Measurements from ENCODE around the gene RGMA.
A peak's percentile ranks its signal among the peaks of the same experiment; 100 is the strongest.
"Not testable (repeated sequence)": the region's sequence is repeated elsewhere in the genome, so short reads cannot be mapped to it uniquely, and the experiment has no call there.

The RGMA gene

DNA sequence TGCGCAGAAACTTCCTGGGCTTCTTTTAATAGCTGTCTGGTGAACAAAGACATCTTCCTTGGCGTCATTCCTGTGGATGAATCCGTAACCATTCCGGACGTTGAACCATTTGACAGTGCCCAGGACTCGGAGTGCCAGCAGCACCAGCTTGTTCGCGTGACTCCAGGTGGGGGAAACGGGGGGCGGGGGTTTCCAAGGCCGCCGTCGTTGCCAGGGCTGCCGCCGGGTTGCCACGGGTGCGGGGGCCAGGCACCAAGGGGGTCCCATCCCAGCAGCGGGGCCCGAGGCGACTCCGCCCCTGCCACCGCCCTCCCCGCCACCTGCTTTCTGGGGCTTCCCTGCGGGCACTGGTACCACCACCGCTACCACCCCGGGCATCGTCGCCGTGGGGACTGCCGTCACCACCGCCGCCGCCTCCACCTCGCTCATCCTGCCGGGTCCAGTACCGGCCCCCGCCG is 22.8 kb downstream of the RGMA start:
- no peak for DNase-seq

DNA sequence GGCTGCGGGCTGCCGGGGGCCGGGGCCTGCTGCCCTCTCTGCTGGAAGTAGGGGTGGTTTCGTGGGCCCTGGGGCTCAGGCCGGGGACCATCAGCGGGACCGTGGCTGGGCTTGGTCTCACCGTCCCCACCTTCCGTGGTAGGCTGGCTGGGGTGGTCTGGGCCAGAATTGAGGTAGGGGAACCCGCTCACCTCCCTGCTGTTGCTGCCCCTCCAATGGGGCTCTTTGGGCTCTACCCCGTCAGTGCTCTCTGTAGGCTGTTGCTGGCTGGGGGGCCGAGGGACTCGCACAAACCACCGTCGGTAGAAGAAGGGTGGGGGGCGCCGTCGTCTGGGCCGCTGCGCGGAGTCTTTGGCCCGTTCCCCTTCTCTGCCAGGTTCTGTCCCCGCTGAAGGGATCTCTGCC is 23.4 kb downstream of the RGMA start:
- DNase-seq: no peak

DNA sequence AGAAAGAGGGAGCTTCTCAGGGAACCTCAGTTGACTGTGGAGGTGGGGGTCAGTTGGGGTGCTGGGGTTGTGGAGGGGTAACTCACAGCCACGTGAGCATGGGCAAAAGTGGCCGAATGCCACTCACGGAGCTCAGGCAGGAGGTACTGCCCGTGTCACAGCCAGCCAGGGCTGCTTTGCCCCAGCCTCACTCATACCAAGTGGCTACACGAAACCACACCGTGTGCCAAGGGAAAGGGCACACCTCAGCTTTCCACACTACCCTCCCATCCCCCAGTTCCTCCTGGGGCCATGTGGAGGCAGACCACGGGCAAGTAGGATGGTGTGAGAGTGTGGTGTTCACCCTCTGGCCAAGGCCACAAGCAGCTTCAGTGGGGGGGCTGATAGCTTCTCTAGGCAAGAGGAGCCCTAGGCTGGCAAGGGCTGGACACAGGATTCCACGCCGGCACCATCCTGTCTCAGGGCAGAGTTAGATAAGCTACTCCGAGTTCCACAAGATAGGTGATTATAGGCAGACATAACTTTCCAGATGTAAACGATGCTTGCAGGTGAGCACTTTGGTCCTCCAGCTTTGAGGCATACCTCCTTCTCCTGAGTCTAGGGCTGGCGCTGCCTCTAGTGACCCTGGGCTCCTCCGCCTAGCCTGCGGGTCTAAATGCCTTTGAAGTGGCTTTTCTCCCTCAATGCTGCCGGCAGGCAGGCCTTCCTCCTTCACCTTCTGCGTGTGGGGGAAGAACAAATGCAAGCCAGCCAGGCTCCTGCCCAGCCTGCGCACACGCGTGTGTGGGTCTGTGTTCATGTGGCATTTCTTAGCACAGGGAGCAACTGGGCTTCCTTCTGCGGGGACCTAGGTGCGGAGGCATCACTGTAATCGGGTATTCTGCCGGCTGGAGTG is 25.0 kb downstream of the RGMA start:
- peak in 1 of 2 experiments; percentile 25 for DNase-seq

DNA sequence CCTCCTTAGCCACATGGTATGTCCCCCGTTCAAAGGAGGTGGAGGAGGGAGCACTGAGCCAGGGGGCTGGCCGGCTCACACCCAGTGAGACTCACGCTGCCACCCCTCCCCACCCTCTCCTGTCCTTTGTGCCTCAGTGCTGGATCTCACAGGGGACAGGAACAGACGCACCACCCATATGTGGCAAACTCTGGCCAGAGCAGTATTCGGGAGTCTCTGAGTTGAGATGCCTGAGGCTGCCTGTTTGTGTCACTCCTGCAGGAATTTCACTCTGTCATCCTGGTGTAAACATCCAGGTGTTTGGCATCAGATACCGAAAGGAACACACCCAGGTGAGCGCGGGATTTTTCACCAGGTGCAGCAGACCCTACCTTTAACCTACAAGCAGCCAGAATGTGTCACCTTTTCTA is 25.7 kb downstream of the RGMA start:
- peak in 1 of 2 experiments; percentile 16 for DNase-seq

DNA sequence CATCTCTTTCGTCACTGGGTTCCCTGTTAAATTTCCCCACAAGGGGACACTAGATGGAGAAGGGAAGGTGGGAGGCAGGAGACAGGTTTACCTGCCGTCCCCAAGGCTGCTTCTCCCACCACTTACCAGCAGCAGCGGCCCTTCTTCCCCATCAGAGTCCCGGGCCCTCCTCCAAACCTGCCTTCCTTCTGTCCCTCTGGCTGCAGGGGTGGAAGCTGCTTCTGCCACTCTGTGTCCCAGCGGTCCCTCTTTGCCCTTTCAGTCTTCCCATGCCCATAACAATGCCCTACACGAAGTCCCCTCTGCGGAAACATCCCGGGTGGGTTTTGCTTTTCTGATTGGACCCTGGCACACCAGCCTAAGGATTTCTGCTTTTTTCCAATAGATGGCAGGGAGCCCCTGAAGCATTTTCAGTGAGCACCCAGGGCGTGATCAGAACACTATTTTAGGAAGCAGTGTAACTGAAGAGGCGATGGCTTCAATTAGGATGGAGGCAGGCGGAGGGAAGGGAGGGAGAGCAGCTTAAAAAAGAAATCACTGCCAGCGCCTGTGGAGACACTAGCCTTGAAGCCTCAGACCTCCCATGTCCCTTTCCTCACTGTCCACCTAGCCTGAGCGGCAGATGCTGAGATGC is 26.3 kb downstream of the RGMA start:
- DNase-seq: not testable (repeated sequence)

DNA sequence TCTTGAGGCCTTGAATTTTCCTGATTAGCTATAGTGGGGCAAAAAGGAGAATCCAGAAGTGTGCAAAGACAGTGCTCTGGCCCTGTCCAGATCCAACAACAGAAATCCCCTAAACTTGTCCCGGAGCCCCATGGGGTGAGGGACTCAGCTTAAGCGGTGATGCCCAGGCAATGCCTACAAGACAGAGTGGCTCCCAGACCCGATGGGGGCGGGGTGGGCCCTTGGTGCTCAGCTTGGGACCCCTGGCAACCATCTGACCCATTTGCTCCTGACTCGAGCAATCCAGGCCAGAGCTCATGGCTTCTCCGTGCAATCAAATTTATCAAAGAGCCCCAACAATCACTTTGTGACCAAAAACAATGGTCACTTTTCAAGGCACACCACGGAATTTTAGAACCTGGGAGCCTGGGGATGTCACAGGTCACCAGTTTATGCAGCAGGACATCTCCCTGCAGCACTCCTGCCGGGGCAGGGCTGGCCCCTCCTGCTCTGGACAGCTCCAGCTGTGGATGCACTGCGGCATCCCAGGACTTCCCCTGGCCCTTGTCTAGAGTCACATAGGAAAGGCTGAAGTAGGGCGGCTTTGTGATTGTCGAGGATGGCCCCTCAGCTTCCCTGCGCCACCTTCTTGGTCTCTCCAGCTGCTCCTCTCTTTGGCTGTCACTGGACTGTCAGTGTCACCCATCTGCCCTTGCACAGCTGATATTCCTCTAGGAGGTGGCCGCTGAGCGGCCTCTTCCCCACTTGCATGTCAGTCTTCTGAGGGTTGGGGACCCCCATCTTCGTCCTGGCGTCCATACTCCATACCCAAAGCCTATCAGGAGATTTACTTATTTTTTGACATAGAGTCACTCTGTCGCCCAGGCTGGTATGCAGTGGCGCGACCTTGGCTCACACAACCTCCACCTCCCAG is 28.4 kb downstream of the RGMA start:
- no peak for DNase-seq

DNA sequence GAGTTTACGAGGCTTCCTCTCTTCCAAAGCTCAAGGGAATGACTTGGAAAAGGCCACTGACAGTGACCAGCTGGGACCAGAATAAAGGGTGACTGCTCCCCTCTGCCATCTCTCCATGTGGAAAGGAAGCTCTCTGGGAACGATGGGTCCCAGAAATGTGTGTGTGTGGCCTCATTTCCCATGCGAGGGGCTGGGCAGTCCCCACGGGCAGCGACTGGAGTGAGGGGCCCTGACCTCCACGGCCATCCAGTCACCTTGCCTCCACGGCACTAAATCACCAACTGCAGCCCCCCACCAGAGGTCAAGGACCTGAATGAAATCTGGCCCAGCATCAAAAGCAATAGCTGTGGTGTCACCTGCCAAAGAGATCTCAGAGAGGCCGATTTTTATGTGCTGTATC is 29.6 kb downstream of the RGMA start:
- DNase-seq: no peak

DNA sequence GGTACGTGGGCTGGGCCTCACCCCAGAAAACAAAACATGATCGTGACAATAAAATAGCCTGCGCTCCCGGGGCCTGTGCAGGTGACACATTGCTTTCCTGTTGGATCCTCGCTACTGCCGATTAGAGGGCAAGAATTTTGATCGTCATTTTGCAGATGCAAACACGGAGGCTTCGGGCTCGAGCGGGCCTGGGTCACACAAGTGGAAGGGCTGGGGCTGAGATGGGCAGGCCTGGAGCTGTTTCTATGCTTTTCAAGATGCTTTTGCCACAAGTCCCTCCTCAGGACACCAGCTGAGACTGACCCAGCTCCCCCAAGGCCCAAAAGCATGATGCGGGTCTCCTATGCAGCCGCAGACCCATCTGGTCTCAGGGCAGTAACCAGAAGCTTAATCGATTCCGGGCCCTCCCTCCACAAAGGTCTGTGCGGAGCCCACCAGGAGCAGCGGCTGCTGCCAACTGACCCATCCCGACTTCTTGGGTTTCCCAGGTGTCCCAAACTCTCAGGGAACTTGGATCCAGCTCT is 30.0 kb downstream of the RGMA start:
- no peak for DNase-seq

DNA sequence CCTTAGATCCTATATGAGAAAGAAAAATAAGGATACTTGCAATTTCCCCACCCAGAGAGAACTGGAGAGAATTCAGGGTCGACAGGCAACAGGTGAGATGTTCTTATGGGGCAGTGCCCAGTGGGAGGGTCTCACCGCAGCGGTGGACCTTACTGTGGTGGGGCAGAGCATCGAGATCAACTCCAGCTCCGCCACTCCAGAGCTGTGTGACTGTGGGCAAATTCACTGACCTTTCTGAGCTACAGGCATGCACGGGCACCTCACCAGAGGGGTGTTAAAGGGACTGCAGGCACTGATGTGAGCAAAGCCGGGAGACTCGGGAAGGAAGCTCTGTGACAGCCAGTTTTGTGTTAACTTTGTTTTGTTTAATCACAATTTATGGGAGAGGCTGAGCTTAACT is 30.9 kb downstream of the RGMA start:
- no peak for DNase-seq

DNA sequence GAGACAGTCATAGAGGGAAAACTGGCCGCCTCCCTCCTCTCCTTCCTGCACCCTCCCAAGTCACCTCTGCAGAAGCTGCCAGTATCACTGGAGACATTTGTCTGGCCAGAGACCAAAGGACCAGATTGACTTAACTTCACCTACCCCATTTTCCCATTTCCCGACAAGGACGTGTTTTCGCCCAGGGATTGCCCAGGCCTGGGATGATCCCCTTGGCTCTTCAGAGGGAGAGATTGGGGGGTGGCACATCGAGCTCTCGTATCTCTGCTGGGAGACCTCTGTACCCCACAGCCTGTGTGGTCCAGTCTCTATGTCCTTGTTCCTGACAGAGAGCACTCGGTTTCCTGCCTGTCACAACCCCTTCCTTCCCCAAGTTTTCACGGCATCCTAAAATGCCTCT is 31.4 kb downstream of the RGMA start:
- no peak for DNase-seq

DNA sequence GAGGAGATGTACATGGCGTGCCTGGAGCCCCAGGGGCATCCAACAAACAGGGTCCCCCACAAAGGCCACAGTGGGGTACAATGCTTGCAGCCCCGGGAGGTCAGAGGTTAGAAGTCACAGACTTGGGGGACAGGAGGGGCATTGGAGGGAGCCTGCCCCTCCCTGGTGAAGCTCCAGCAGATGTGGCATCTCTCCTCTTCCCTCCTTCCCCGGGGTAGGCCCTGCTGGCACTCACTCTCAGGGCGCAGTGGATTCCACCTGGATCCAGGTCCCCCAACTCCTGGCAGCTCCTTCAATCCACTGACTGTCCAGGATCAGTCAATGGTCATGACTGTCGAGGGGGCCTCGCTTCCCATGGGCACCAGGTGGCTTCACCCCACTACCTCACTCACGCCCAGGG is 32.2 kb downstream of the RGMA start:
- DNase-seq: no peak

DNA sequence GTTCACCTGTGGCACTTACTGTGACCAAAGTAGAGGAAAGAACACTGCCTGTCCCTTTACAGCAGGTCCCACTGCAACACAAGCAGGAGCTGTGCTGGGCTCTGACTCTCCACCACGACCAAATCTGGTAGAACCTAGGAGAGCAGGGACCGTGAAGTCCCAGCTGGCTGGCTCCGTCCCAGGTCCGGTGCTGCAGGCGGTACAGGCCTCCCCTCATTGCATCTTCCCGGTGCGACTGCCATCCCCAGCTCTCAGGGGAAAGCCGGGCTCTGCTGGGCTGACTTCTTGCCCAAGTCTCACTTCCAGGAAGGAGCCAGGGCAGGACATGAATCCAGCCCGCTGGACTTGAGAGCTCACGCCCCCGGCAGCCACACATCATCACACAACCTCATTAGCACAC is 33.8 kb downstream of the RGMA start:
- DNase-seq: no peak

DNA sequence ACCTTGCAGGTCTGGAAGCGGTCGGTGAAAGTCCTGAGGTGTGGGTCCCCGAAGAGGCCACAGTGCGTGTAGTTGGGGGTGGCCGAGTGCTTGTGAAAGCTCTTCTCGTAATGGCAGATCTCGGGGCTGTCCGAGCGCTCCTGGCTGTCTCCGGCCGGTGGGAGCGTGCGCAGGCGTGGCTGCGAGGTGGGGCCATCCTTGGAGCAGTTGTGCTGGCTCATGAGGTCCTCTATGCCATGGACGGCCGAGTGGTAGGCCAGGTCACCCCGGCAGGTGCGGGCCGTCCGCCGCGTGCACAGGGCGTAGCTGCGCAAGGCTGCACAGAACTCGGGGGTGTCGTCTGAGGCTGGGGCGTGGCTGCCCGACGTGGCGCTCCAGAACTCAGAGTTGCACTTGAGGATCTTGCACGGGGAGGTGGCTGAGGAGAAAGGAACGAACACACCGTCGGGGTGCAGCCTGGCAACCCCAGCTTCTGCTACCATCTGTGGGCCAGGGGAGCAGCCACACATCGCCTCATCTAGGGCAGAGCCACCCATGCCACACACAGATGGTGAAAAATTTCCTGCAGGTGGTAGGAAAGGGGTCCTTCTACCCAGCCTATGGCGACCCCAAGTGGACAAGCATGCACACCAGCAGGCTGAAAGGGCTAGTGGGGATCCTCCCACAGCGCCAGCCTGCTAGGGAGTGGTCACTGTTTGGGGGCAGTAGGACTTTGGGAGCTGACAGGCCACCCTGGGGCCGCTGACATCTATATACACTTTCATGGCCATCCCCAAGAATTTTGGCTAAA is 36.7 kb downstream of the RGMA start:
- DNase-seq: no peak

DNA sequence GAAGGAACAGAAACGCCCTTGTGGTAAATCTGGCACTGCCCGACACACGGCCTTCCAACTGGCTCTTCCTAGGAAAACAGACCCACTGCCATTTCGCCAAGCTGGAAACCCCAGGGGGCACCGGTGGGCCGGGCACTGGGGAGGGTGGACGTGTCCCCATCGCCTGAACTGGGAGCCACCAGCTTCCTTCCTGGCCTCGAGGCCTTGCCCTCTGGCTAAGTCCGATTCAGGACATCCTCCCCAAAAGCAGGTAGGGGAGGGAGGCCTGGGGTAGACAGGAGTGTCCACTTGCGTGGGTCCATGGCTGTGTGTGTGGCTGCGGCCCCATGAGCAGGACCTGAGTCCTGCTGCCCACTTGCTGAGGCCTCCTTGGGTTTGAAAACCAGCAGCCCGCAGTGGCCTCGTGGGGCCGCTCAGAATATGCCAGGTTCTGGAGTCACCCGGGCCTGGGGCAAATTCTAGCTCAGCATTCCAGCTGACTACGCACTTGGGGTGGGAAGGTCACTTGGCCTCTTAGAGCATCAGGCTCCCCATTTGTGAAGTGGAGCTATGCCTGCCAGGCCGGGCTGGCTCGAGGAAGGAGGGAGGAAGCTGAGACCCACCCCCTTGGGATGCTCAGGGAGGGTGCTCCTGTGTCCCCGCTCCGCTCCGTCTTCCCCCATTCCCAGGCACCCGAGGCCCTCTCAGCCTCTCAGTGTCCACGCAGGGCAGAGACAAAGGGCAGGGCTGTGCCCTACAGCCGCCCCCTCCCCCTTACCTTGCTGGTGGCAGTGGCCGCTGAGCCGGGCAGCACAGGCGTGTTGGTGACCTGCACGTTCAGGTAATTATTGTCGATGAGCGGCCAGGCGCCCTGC is 37.5 kb downstream of the RGMA start:
- DNase-seq: no peak

DNA sequence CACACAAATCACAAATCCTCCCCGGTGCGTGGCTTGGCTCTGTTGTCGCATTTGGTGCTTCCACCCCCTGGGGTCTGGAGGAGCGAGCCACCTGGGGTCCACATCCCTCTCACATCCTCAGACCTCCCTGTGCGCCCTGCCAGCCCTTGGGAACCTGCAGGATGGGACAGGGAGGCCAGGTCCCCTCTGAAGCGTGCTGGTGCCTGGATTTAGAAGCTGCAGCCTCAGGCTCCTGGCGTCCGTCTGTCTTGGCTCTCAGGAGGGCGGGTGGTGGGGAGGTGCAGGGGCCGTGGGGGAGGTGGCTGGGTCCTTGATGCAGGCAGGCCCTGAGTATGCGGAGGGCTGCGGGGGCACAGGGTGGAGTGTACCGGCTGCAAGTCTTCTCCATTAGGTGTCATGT is 38.4 kb downstream of the RGMA start:
- DNase-seq: no peak

DNA sequence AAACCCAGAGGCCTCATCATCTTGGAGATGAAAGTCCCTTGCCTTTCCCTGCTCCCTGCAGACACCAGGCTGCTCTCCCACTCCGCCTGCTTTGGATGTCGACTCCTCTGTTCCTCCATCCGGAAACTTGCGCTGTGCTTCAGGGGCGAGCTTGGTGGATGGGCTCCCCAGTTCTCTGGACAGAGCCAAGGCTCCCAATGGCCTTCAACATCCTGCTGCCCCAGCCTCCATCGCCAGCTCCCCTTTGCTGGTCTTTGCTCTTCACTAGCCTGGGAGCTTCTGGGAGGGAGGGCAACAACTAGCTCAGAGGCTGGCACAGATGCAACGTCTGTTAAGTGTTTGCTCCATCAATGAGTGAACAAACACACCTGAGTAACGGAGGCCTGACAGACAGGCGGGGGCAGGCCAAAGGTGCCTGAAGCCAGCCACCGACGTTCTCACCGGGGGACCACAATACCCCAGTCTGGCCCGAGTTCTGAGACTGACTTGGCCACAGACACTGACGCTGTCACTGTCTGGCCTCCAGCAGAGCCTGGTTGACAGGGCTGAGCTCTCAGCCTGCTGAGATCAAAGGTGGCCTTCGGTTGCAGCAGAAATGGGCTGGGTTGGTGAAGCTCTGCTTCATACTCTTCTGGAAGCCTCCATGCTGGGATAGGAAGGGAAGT is 39.0 kb downstream of the RGMA start:
- DNase-seq: no peak

DNA sequence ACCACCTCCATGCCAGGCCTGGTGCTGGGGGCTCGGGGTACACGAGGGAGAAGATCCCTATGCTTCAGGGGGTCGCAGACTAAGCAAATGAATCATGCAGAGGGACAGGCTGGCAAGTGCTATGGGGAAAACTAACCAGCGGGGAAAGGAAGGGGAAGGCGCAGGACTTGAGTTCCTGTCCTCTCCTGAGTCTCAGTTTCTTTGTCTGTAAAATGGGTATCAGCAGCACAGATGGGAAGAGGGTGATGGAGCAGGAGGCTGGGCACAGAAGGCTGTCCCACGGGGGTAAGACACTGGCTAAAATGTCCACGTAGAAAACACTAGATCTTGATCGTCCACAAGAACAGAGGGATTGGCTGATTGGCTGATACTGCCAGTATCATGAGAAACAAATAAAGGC is 39.8 kb downstream of the RGMA start:
- DNase-seq: no peak

DNA sequence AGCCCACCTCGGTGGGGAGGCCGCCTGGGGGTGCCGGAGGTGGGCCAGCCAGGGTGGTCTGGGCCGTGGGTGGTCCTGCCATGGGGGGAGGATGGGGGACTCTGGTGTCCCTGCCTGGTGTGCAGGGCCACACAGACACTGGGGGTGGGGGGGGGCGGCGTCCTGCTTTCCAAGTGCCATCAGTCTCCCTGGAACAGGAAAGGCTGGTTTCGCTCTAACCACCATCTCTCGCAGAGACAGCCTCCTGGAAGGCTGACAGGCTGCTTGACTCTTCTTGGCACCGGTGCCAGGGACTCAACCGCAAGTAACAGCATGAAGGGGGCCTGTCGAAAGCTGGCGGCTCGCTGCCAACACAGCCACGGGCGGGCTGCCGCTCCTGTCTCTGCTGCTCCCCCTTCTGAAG is 40.3 kb downstream of the RGMA start:
- DNase-seq: no peak

DNA sequence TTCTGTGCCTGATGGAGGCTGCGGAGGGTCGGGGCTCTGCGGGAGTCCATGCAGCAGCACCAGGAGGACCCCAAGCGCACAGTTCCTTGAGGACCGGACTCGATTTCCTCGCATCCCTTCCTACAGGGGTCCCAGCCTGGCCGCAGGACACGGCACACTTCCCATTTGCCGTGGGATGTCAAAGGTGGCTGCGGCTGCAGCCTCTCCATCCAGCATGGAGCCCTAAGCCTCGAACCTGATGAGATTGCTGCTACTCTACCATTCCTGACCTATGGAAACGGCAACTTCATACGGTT is 40.6 kb downstream of the RGMA start:
- no peak for DNase-seq

DNA sequence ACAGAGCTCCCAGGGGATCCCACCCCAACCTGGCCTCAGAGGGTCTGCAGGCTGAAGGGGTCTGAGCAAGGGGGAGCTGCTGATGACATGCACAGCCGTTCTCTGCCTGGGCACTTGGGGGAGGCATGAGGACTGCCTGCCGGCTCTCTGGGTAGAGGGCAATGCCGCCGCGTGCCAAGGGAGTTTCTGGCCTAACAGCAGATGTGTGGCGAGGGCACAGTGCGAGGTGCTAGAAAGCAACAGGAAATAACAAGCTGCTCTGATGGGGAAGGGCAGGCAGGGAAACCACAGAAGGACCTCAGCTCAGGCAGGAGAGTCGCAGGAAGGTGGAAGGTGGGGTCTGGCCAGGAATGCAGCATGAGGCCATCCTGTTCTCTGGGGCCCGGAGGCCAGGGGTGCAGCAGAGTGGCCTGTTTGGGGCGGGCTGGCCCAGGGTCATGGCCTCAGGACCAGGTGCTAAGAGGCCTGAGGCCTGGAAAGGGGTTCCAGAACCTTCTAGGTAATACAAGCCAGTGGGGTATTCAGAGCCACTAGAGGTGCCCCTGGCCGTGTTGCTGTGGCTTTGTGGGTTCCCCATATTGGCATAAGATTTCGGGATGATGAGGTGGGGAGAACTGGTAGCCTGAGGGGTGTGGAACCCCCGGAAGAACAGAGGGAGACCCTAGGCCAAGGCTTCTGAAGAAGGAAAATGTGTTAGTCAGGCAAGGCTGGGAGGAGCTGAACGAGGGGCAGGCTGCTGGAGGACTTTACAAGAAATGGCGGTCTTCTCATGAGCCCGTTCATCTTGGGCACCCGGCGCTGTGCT is 41.2 kb downstream of the RGMA start:
- no peak for DNase-seq

Data from NCI-H526 (cell line).